ENCODE measurements around the gene DISP2.

DNA sequence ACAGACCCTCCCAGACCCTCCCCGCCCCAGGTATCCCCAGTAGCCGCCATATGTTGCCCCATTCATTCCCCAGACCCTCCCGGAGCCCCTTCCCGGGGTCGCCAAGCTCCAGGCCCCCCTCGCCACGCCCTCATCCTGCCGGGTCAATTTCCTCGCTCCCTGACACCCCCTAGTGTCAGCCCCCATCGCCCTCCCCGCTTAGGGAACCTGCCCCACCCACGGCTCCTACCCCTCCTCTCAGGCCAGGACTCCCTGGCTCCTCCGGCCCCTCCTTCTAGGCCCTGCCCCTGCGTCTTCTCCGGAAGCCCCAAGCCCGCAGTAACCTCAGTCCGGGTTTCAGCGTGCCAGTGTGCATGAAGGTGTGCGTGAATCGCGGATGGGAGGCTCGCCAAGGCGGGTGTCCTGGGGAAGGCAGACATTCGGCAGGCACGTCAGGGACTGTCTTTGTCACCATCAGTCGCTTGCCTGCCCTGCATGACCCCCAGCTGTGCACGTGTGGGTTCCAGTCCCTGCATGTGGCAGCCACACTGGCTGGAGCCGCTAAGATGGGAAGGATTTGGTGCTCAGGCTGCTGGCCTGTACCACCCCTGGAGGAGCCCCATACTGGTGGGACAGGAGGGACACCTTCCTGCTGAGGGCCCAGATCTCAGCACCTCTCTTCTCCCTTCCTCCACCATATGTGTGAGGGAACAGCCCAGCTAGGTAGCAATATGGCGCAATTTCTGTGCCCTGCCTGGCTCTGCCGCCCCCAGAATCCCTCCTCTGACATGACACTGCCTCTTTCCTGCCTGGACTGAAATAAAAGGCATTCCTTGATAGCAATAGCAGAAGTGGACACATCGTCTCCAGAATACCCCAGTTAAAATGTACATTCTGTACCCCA, 693 bp downstream of the DISP2 start:
- TF ChIP-seq, protein P1, sequence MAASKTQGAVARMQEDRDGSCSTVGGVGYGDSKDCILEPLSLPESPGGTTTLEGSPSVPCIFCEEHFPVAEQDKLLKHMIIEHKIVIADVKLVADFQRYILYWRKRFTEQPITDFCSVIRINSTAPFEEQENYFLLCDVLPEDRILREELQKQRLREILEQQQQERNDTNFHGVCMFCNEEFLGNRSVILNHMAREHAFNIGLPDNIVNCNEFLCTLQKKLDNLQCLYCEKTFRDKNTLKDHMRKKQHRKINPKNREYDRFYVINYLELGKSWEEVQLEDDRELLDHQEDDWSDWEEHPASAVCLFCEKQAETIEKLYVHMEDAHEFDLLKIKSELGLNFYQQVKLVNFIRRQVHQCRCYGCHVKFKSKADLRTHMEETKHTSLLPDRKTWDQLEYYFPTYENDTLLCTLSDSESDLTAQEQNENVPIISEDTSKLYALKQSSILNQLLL (CRISPR knock-in tag; IDR thresholded peaks at IDR 0.05; ENCODE audit: borderline replicate concordance): no peak
- TF ChIP-seq SIN3A (IDR thresholded peaks at IDR 0.05; ENCODE audit: borderline replicate concordance in 2 of 2, control insufficient read depth in 1 of 2, low read depth in 2 of 2, low read length in 2 of 2): no peak

All from K562 (cell line).